GM18909 (cell line): ENCODE measurements around the gene UCK1.
"Not testable (repeated sequence)": the region's sequence is repeated elsewhere in the genome, so short reads cannot be mapped to it uniquely, and the experiment has no call there.

Source experiments
- ATAC-seq: cut with Tn5 transposase; IDR thresholded peaks from one replicate; pipeline ENCODE4 v1.9.1; 2021; ENCODE audit warnings: mild to moderate bottlenecking; ENCODE audit not compliant: unreplicated experiment, poor library complexity

UCK1 gene

GRCh38 chr9:131554843-131555351 lies 23.8 kb upstream of the UCK1 start:
- ATAC-seq: no peak

DNA sequence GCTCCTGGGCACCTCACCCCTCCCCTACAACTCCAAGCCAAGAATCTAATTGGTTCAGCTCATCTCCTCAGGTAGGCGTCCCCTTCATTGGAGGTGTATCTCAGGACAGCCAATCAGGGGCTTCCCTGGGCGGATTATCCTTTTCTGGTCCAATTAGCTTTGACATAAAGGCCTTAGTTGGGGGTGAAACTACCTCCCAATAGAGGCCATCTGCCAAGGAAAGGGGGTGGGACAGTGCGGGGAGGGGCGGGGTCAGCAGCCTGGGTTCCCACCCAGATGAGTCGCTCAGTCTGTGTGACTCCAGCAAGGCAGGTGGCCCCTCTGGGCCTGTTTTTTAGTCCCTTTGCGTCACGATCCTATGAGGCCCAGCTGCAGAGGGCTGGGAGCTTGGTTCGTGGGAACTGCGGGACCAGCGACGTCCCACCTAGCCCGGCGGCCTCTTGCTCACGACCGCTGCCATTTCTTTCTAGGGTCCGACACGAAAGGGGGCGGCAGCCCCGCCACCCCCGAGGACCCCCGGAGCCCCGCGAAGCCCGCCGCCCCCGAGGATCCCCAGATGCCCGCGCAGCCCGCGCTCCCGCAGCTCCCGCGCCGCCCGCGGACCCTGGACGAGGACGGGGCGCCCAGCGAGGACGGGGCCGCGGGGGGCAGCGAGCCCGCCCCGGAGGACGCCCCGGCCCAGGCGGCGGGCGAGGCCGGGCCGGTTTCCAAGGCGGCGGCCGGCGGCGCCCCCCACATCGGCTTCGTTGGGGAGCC lies 23.2 kb upstream of the UCK1 start:
- ATAC-seq: no peak

DNA sequence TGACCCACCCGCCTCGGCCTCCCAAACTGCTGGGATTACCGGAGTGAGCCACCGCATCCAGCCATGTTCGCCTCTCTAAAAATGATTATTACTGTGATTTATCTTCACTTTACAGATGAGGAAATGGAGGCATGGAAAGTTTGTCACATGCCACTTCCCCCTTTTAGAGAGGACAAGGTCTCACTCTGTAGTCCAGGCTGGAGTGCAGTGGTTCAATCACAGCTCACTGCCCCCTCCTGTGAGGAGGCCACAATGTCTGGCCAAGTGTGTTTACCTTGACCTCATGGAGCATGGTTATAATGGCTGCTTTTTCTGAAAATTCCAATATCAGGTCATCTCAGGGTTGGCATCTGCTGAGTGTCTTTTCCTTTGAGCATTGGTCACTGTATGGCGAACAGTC lies 21.0 kb upstream of the UCK1 start:
- no peak for ATAC-seq

DNA sequence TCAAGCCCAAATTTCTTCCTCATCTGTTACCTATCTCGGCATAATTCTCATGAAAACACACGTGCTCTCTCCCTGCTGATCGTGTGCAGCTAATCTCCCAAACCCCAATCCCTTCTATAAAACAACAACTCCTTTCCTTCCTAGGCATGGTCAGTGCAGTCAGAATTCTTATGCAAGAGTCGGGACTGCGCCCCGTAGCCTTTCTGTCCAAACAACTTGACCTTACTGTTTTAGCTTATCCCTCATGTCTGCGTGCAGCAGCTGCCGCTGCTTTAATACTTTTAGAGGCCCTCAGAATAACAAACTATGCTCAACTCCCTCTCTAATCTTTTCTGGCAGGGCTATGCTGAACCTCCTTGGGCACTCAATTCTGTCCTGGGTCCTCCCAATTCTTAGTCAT lies 19.4 kb upstream of the UCK1 start:
- ATAC-seq: not testable (repeated sequence)

GRCh38 chr9:131549186-131549585 lies 18.1 kb upstream of the UCK1 start:
- ATAC-seq: not testable (repeated sequence)

DNA sequence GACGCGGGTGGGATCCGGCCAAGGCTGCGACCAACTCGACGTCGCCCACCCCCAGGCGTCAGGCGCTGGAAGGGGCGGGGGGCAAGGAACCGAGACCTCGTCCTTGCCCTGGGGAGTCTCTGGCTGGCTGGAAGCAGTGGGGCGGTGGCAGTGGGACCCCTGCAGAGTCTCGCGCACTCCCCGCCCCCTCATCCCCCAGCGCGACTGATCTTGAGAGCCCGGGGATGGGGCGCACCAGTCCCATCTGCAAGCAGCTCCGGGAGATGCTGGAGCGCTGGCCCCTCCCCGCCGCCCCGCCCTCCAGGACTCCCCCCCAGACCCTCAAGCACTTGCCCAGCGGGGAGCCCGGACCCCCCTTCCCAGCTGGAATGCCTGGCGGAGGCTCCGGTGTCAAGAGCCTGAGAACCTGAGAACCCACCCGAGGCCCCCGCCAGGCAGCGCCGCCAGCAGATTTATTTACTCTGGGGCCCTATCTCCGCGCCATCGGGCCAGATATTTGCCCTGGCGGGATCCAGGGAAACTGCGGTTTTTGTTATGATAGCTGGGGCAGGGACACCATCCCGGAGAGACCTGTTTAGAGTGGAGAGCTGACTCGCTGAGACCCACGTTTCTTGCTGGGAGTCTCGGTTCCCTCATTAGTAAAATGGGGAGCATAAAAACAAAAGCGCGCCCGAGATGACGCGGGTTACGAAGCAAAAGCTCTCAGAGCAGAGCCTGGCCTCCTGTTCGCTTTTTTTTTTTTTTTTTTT lies 15.4 kb upstream of the UCK1 start:
- ATAC-seq: no peak

DNA sequence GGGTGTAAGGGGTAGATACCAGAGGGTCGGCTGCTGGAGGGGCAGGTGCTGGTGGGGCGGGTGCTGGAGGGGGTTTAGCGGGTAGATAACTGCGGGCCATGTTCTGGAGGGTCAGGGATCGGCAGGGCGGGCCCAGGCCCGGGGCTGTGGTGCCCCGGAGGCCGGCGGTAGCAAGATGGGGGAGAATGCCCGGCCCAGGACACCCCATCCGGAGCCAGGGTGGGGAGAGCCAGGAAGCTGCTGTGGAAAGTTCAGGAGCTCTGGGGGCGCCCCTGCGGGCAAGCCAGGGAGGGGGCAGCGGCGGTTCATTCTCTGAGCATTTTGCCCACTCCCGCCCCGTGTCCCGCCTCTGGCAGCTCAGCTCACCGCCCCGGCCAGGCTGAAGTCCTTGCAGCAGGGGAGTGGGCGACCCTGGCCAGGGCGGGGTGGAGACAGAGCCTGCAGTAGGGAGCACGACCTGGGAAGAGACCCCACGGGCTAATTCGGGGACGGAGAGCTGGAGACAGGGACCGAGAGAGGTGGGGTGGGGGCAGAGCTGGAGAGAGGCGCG lies 14.8 kb upstream of the UCK1 start:
- no peak for ATAC-seq

DNA sequence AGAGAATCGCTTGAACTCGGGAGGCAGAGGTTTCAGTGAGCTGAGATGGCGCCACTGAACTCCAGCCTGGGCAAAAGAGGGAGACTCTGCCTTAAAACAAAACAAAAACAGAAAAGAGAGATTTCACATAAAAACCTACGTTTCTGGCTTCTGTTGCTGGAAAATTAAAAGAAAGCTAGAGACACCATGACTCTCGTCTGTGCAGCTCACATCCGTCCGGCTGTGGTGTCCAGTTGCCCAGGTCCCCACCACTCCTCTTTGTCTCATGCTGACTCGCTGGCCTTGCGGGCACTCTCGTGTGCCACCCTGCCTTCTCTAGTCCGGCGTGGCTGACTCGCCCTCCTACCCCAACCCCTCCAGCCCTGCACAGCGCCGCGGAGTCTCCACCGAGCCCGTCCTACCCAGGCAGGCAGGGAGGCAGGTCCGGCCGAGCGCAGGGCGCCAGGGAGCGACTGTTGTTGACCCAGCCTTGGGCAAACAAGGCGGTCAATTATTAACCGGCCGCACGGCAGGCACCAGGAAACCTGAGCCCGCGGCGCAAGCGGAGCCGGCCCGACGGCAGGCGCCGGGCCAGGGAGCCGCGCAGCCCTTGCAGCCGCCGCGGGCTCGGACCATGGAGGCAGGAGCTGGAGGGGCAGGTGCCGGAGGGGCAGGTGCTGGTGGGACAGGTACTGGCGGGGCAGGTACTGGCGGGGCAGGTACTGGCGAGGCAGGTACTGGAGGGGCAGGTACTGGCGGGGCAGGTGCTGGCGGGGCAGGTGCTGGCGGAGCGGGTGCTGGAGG lies 14.1 kb upstream of the UCK1 start, which contains the start of gene PRRT1B:
PRRT1B (plus strand) TSS at position 521 of the 783 bp plus-strand sequence; CDS start at position 614, 93 bp downstream.
- no peak for ATAC-seq

GRCh38 chr9:131543141-131543540 lies 12.1 kb upstream of the UCK1 start:
- ATAC-seq: no peak

- no peak for ATAC-seq
These were observed 8.3 kb upstream of the UCK1 start for GRCh38 chr9:131539223-131539923.

- ATAC-seq: no peak
These were observed 6.9 kb upstream of the UCK1 start for GRCh38 chr9:131537946-131538345.

DNA sequence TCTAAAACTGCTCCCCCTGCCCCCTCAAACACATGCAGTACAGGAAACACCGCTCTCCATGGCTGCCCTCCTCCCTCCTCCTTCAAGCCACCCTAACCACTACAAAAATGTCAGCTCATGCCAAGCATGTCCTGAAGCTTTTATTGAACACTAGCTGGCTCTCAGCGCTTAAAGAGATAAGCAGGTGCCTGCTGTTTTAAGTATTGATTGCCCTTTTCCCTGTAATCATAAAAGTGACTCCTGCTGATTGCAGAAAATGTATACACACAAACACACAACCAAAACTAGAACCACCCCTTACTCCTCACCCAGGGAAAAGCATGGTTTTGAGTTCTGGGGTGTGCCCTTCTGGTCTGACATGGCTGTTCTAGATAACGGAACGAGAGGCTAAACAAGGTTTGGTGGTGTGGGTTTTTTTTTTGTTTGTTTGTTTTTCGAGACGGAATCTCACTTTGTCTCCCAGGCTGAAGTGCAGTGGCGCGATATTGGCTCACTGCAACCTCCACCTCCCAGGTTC lies 3.7 kb upstream of the UCK1 start:
- no peak for ATAC-seq

GRCh38 chr9:131530546-131530919 lies 530 bp downstream of the UCK1 start:
- peak; percentile 3 for ATAC-seq

DNA sequence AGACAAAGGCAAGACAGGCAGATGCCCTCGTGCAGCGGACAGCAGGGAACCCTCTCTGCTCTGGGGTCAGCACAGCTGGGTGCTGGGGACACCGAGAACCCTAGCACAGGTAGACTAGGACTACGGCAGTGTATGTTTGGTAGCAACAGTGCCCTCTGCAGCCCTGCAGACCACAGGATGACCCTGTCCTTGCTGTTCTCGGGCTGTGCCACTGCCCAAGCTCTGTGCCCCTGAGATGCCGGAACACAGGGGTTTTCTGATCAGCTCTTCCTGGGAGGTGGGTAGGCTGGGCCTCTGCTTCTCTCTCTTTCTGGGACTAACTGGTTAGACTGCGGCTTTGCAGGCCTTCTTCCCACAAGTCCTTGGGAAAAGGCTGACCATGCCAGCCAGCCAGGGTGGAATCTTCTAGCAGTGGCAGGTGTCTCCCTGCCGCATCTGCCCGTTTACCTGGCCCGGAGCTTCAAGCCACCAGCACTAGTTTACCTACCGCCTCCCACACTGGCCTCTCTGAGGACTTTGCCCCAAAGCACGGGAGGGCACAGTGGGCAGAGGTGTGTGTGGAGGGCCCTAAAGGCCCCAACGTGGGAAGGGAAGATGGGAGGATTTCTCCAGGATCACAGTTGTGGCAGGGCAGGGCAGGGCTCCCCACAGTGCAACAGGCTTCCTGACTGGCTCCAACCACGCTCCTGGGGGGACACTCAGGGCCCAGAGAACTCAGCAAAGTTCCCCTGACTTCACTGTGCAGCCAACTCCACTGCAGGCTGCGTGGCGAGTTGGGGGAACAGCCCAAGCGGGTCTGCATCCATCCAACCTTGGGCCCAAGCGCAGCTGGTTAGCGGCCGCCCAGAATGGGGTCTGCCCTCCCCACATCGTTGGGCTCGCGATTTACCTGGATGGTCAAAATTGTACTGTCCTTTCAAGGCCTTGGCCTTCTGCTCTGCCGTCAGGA lies 1.2 kb downstream of the UCK1 start:
- no peak for ATAC-seq

GRCh38 chr9:131528886-131529505 lies 2.1 kb downstream of the UCK1 start:
- no peak for ATAC-seq

DNA sequence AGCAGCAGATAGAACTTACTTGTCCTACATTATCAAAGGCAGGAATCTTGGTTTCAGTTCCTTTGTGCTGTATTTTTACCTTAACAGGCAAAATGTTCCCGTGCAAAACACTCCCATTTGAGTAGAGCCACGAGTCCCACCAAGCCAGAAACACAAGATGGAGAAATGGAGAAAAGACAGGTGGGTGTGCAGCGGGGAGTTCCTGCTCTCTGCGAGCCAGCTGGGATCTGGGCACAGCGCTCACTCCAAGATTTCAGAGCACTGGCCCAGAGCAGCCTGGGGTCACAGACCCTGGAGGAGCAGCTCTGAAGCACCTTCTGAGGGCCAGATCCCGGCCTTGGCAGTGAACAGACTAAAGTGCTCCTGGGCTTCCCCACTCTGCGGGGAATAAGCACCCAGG lies 2.9 kb downstream of the UCK1 start:
- ATAC-seq: no peak

- no peak for ATAC-seq
These were observed 5.2 kb downstream of the UCK1 start for GRCh38 chr9:131525643-131526565.
